Body of pancreas (tissue), 4 donors: ENCODE measurements around the gene ECPAS.

Experiments used
- CTCF ChIP-seq, 7 experiments: fragments of 450-650 bp in 4 of 7; fragments of 200-600 bp in 3 of 7; sonication (generic) in 3 of 7; IDR thresholded peaks; one replicate each; pipeline ENCODE4 v1.5.1; 2016 to 2019; ENCODE audit warnings: antibody characterized with exemption in 7 of 7
- POLR2A ChIP-seq, 3 donors: fragments of 450-650 bp; IDR thresholded peaks; one replicate each; pipeline ENCODE4 v1.6.1; 2016; ENCODE audit warnings: antibody characterized with exemption in 3 of 3, mild to moderate bottlenecking in 2 of 3

DNA sequence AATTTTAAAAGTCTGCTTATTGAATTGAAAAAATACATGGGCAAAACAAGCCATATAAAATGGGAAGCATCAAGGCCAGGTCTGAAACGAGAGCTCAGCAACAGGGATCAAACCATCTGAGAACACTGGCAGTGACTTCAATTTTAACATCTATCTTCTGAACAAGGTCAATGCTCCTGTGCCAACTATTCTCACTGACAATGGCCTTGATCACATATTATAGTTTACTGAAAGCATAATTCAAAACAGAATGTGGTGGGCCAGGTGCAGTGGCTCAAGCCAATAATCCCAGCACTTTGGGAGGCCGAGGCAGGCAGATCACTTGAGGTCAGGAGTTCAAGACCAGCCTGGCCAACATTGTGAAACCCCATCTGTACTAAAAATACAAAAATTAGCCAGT is 9.0 kb downstream of the ECPAS start:
- no peak for TF ChIP-seq CTCF (IDR thresholded peaks at IDR 0.05)
- TF ChIP-seq POLR2A (IDR thresholded peaks at IDR 0.05) = no peak
